HG03095 (cell line): ENCODE results near the gene LZTS2.
A peak's percentile ranks its signal among the peaks of the same experiment; 100 is the strongest.
"Not testable (repeated sequence)": the region's sequence is repeated elsewhere in the genome, so short reads cannot be mapped to it uniquely, and the experiment has no call there.

Experiments used
- ATAC-seq: cut with Tn5 transposase; IDR thresholded peaks from one replicate; pipeline ENCODE4 v1.9.1; 2021; ENCODE audit warnings: moderate library complexity; ENCODE audit not compliant: unreplicated experiment

LZTS2 gene, protein sequence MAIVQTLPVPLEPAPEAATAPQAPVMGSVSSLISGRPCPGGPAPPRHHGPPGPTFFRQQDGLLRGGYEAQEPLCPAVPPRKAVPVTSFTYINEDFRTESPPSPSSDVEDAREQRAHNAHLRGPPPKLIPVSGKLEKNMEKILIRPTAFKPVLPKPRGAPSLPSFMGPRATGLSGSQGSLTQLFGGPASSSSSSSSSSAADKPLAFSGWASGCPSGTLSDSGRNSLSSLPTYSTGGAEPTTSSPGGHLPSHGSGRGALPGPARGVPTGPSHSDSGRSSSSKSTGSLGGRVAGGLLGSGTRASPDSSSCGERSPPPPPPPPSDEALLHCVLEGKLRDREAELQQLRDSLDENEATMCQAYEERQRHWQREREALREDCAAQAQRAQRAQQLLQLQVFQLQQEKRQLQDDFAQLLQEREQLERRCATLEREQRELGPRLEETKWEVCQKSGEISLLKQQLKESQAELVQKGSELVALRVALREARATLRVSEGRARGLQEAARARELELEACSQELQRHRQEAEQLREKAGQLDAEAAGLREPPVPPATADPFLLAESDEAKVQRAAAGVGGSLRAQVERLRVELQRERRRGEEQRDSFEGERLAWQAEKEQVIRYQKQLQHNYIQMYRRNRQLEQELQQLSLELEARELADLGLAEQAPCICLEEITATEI

DNA sequence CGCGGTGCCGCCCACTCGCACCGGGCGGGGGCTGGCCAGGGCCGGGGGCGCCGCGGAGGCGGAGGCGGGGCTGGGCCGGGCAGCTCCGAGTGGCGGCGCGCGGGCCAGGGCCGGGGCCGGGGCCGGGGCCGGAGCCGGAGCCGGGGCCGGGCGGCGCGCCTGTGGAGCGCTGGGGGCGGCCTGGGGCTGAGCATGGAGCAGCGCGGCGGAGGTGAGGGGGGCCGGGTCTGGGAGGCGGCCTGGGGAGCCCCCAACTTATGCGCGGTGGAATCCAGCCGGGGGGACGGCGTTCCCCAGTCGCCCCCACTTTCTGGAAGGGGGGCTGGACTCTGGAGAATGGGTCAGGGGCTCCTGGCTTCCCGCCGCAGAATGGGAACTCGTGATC is at the start of gene LZTS2:
LZTS2 (plus strand) TSS at position 67 of the 385 bp plus-strand sequence. CDS start 2,731 bp downstream, outside the sequence.
- ATAC-seq: no peak

- no peak for ATAC-seq
Measured at GRCh38 chr10:100960251-100960650, 39.4 kb upstream of the LZTS2 start.

GRCh38 chr10:100962351-100963080 is 37.1 kb upstream of the LZTS2 start:
- no peak for ATAC-seq

GRCh38 chr10:100963826-100964225 is 35.8 kb upstream of the LZTS2 start:
- ATAC-seq: no peak

- no peak for ATAC-seq
Measured at GRCh38 chr10:100965820-100966219, 33.8 kb upstream of the LZTS2 start.

GRCh38 chr10:100966887-100967286 is 32.7 kb upstream of the LZTS2 start:
- no peak for ATAC-seq

DNA sequence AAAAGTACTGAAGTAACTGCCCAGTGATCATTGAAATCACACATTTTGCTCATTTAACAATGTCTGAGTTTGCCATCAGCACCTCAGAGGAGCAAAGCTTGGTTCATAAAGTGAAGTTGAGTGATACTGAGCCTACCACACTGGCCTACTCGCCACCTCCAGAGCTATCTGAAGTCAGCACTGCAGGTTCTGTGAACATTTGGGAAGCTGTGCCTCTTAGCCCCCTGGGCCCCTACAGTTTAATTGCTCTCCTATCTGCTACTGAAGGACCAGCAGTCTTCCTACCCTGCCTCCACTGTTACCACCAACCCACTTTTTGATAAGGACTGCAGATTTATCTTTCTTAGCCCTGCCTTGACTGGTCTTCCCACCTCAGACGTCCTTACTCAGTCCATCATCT is 32.3 kb upstream of the LZTS2 start:
- no peak for ATAC-seq

GRCh38 chr10:100968062-100968736 is 31.4 kb upstream of the LZTS2 start:
- ATAC-seq: no peak

GRCh38 chr10:100968863-100969186 is 30.8 kb upstream of the LZTS2 start:
- no peak for ATAC-seq

DNA sequence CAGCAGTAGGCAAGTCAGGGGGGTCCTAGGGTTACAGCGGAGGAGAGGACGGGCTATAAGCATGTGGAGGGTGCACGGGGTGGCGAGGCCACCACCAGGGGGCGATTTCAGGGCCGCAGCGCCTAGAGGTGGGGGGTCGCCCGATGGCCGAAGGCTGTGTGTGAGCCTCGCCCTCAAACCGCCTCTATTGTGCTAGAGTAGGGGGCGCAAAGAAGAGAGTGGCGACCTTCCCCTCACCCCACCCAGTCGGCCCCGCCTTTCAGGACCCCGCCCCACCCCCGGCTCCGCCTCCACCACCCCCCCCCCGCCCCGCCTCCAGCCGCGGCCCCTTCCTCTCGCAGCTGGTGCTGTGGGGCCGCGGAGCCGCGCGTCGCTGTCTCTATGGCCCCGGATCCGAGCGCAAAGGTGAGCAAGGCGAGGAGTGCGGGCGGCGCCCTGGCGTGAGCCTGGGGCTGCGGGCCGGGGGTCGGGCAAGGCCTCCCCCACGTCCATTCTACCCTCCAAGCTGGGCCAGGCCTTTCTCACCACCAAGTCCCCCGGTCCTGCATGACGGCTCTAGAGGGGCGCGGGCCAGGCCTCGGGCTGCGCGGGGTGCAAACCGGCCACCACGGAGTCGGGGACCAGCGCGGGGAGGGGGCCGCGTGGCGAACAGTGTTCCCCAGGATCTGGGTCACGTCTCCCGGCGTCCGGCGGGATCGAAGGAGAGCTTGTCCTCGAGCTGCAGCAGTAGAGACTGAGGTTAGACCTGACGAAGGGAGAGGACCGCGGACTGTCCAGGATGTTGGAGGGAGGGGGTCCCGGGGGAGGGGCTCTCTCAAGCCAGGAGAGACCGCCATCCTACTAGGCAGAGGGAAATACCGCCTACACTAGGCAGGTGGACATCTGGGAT is 30.2 kb upstream of the LZTS2 start, which contains the start of gene SEMA4G:
SEMA4G (plus strand) TSS at position 318 of the 889 bp plus-strand sequence. CDS start 3,409 bp downstream, outside the sequence.
- ATAC-seq: peak; percentile 48

- ATAC-seq: no peak
Measured at GRCh38 chr10:100970076-100970913, 29.3 kb upstream of the LZTS2 start.

GRCh38 chr10:100970914-100971811 is 28.4 kb upstream of the LZTS2 start:
- ATAC-seq: no peak

DNA sequence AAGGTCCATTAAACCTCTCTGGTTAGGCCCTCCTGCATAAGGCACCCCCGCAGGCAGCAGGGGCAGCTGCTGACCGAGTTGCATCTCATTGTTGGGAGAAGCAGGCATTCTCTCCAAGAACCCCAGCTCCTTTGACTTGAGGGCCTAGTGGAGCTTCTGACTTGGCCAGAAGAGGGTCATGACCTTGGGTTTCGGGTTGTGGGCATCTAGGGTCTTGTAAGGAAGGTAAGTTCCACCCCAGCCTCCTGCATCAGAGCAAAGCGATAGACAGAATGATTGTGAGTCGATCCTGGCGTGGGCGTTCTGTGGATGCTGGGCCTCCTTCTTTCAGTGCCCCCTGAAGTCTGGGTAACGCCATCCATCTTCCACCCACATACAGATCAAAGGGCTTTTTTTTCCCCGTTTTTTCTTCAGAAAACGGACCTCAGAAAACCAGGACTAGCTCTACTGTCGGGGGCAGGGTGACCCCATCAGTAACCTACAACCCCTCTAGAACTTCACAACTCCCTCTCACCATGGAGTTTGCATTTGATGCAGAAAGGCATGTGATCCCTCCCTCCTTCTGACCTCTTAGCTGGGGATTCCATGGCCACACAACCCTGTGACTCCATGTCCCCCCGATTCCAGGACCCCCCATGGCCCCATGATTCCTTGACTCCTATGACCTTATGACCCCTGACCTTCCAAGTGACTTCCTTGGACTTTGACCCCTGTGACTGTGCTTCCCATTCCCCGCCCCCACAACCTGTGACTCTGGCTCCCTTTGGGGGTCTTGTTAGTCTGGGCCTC is 27.3 kb upstream of the LZTS2 start:
- ATAC-seq: no peak

- ATAC-seq: no peak
Measured at GRCh38 chr10:100972904-100973535, 26.6 kb upstream of the LZTS2 start.

DNA sequence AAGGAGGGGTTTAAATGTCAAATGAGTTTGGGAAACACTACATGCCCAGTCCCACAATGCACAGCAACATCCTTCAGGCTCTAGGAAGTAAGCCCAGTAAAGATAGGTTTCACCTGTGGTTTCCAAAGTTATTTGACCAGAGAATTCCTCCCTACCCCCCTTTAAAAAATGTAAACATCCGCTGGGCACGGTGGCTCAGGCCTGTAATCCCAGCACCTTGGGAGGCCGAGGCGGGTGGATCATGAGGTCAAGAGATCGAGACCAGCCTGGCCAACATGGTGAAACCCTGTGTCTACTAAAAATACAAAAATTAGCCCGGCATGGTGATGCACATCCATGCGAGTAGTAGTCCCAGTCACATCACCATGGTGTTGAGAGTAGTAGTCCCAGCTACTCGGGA is 24.2 kb upstream of the LZTS2 start:
- not testable (repeated sequence) for ATAC-seq

- ATAC-seq: no peak
Measured at GRCh38 chr10:100976906-100977305, 22.7 kb upstream of the LZTS2 start.

- no peak for ATAC-seq
Measured at GRCh38 chr10:100977436-100977835, 22.2 kb upstream of the LZTS2 start.
